ENCODE data around the gene TRMT2A.

The TRMT2A gene

GRCh38 chr22:20086763-20087162 is 30.3 kb downstream of the TRMT2A start:
- TF ChIP-seq CTCF (conservative IDR thresholded peaks at IDR 0.05), result no peak

GRCh38 chr22:20086101-20086599 is 30.9 kb downstream of the TRMT2A start:
- TF ChIP-seq CTCF (conservative IDR thresholded peaks at IDR 0.05), result no peak
- H3K27ac ChIP-seq, result 0 out of 2 replicates have a peak overlapping the region, but pooled peaks have one; percentile 98

More at GRCh38 chr22:20086763-20087162, 30.3 kb downstream of the TRMT2A start:
- H3K27ac ChIP-seq, result no peak overlapping the region

- peak overlapping the region; percentile 98; the same call in 1 of the 2 replicates for H3K27ac ChIP-seq
- TF ChIP-seq CTCF (conservative IDR thresholded peaks at IDR 0.05), result no peak
These were observed 31.4 kb downstream of the TRMT2A start for GRCh38 chr22:20085651-20086050.

DNA sequence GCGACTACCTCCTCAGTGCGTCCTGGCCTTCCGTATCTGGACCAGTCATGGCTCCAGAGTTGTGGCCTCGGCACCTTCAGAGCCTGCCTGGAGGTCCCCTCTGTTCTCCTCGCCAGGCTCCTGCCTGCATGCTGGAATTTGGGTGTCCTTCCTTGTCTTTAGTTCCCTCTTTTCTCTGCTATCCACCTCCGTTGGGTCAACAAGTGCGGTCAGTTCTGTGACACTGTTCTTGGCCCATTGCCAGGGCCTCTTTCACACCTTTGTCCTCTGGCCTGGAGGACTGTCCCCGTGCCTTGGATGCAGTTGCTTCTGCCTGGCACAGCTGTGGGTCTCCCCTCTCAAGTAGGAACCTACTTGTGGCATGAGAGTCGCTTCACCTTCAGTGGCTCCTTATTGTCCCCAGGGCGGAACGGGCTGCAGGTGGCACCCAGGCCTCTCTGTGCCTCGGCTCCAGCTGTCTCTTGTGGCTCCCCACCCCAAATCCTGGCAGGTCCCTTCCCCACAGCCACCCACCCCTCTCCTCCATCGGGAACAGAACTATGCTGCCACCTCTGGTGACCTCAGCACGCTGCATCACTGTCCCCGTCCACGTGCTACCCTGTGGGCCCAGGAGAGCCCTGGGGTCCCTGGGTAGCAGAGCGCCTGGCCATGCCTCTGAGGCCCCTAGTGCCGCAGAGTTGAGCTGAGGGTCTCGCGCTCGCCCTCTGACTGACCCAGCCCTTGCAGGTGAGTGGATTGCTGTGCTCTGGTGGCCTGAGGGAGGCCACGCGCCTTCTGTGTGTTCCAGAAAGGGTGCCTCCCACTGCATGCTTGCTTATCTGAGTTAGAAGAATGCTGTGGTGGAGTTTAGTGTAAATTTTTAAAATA is 32.2 kb downstream of the TRMT2A start:
- H3K27ac ChIP-seq, result peak overlapping the region; percentile 98
- peak; percentile 66 for TF ChIP-seq CTCF (conservative IDR thresholded peaks at IDR 0.05)

DNA sequence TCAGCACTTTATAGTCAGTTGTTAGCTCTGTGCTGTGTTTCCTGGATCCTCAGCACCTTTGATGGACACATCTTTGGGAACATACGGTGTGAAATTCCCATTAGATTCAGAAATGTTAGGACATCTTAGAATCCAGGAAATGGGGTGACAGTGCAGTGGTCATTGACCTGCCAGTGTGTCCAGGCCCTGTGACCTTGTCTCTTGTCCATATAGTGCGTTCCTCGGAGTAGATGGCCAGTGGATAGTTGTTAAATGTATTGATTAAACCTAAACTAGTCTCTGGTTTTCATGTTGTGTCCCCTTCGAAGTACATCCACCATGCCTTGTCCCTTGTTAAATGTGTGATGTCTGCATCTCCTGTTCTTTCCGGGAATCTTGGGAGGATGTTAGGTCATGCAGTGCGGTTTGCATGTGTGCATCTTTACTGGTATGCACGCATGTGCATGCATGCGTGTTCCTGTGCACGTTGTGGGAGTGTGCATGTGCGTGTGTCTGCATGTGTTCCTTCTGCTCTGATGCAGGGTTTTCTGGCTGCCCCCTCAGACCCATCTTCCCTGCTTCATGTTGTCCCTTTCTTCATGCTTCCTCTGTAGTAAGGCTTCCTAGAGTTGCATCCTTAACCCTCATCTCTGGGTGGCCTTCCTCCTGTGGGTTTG is 33.0 kb downstream of the TRMT2A start:
- TF ChIP-seq CTCF (conservative IDR thresholded peaks at IDR 0.05), result no peak
- peak overlapping the region; percentile 98 for H3K27ac ChIP-seq

DNA sequence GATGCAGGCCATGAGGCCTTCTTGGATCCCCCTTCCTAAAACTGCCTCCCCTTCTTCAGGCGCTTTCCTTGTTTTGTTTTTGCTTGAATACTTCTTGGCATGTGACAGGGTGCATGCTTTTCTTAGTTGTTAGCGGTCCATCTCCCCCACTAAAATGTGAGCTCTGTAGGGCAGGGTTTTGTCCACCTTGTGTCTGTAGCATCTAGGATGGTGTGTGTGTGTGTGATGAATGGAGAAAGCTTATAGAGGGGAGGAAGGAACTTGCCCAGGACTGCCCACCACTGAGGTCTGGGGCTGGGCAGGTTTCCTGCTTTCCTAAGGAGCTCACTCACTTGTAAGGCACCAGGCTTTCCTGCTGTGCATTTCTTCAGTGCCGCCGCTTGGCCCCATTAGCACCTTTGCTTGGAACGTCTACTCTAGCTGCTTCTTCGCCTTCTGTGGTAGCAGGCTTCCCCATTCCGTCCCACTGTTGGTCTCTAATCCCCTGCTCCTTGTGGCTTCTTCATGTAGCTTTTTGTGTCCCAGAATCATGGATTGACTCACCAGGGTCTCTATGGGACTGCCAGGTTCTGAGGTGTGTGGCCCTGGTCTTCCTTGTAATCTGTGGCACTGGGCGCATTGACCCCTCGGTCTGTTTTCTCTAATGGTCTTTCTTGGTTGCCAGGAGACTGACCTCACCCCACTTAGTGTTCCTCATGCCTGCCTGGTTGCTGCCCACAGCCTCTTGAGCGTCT is 33.7 kb downstream of the TRMT2A start:
- H3K27ac ChIP-seq, result peak overlapping the region; percentile 98
- no peak for TF ChIP-seq CTCF (conservative IDR thresholded peaks at IDR 0.05)
